Transverse colon (tissue), 4 donors: ENCODE data around the gene WDR5B. TPM values are rescaled to one million over a fixed set of nuclear protein-coding genes. Genes with fewer than 3 reads are reported as not detected.

Experiments used
- DNase-seq: peaks from one replicate; pipeline ENCODE4 v3.0.0-alpha.2; 2019
- H3K27ac ChIP-seq, 4 donors: fragments of 200-600 bp; sonication (generic); 2 replicates each; pipeline ENCODE4 v1.5.1; 2016 to 2018; ENCODE audit warnings: inconsistent platforms in 4 of 4
- H3K27me3 ChIP-seq: fragments of 200-600 bp; sonication (generic); 2 replicates; pipeline ENCODE4 v1.5.1; 2017; ENCODE audit warnings: inconsistent platforms
- H3K36me3 ChIP-seq, 4 donors: fragments of 200-600 bp; sonication (generic); 2 replicates each; pipeline ENCODE4 v1.5.1; 2017 to 2019; ENCODE audit warnings: inconsistent platforms in 4 of 4
- H3K4me1 ChIP-seq, 4 donors: fragments of 200-600 bp; sonication (generic); 2 replicates each; pipeline ENCODE4 v1.5.1; 2017 to 2020; ENCODE audit warnings: inconsistent platforms in 4 of 4
- H3K4me3 ChIP-seq, 4 donors: fragments of 200-600 bp; sonication (generic); 1 replicate in 1 of 4; 2 replicates in 3 of 4; pipeline versions ENCODE4 v1.5.1 to v1.6.1; 2017 to 2019; ENCODE audit warnings: inconsistent platforms in 4 of 4
- H3K9me3 ChIP-seq, 2 donors: fragments of 200-600 bp; sonication (generic); 2 replicates each; pipeline ENCODE4 v1.5.1; 2017 to 2019; ENCODE audit warnings: inconsistent platforms in 2 of 2
- CTCF ChIP-seq, 5 experiments: fragments of 200-600 bp in 3 of 5; fragments of 450-650 bp in 2 of 5; sonication (generic) in 3 of 5; IDR thresholded peaks; 1 replicate in 2 of 5; 2 replicates in 3 of 5; pipeline ENCODE4 v1.5.1; 2016 to 2017; ENCODE audit warnings: antibody characterized with exemption in 5 of 5, inconsistent platforms in 3 of 5, mild to moderate bottlenecking in 2 of 5, moderate library complexity in 1 of 5
- EP300 ChIP-seq: sonication (generic); formaldehyde crosslinking; IDR thresholded peaks from one replicate; pipeline ENCODE4 v1.6.1; 2017; ENCODE audit warnings: antibody characterized with exemption, low read depth
- POLR2A ChIP-seq: fragments of 450-650 bp; IDR thresholded peaks from one replicate; pipeline ENCODE4 v1.6.1; 2016; ENCODE audit warnings: antibody characterized with exemption, mild to moderate bottlenecking, moderate library complexity
- POLR2AphosphoS5 ChIP-seq, 3 donors: sonication (generic); formaldehyde crosslinking; IDR thresholded peaks; one replicate each; pipeline ENCODE4 v1.6.1; 2016; ENCODE audit warnings: antibody characterized with exemption in 3 of 3
- WGBS, 2 donors: methylation state at CpG; one replicate each; pipeline ENCODE4 v1.1.5; 2018; ENCODE audit warnings: low coverage in 1 of 2; 5-methylcytosine and 5-hydroxymethylcytosine counted together
- in situ Hi-C, 4 donors: fragments of 200-750 bp; cut with MboI; loops; one replicate each; pipeline versions ENCODE4 v1.15.0 to v1.15.1; 2017; ENCODE audit warnings: low sequenced_read_pairs in 3 of 4, low pct_ligation_motif_present in 1 of 4, low pct_unique_long_range_greater_than_20kb in 1 of 4
- intact Hi-C: fragments of 100-400 bp; cut with DNase I; formaldehyde crosslinking; loops from one replicate; pipeline ENCODE4 v1.15.1; 2023; ENCODE audit warnings: low total_unique reads
- total RNA-seq, 4 donors: library from RNA; depleted of rRNA; stranded (reverse); fragments of >200 nt; gene quantifications; one replicate each; pipeline ENCODE4 v1.1.0, GENCODE V29; 2016

WDR5B gene
- total RNA-seq, 4 donors from 2014 or later: 2.2 to 2.6 (median 2.5) TPM; not detected in 1

GRCh38 chr3:122398920-122399319, 16.9 kb downstream of the WDR5B start:
- Histone ChIP-seq H3K27ac (no peak overlapping the region), H3K27me3 (no peaks in the 10 kb centered on the region), H3K4me1 (no peaks in the 10 kb centered on the region), H3K9me3 (no peaks in the 10 kb centered on the region), H3K36me3 (peaks cover 0 to 21% (median 10%) of the 10 kb centered on the region in 4 donors), H3K4me3 (no peak overlapping the region)
- intact Hi-C loops: no loop called here
- in situ Hi-C loops: loop anchor here in 2 of 4 donors (10.0 to 25.0 kb wide), 2 partner anchors 276 to 288 kb away; partner anchors contain the start of gene PARP14 (in 1 of the 2)
- TF ChIP-seq POLR2AphosphoS5 (IDR thresholded peaks at IDR 0.05) (no peak), POLR2A (no peak), CTCF (IDR thresholded peaks at IDR 0.05) (no peak), EP300 (no peak)
- 100% methylated on average over 2 of the region's 2 CpGs for WGBS, 2 donors
- no peak for DNase-seq

- DNase-seq: no peak
- peaks cover 0 to 7% (median 3%) of the 10 kb centered on the region in 4 donors for H3K36me3 ChIP-seq
- intact Hi-C loops (no loop called here), in situ Hi-C loops (loop anchor here in 2 of 4 donors (10.0 to 25.0 kb wide), 2 partner anchors 278 to 290 kb away; partner anchors contain the start of gene PARP14 (in 1 of the 2))
- 93 to 94% methylated on average over 1 of the region's 1 CpG for WGBS, 2 donors
- H3K4me3 ChIP-seq: no peak overlapping the region
- no peak for TF ChIP-seq POLR2AphosphoS5 (IDR thresholded peaks at IDR 0.05)
- peaks cover 4 to 12% (median 8%) of the 10 kb centered on the region in 4 donors for H3K4me1 ChIP-seq
- no peak overlapping the region for H3K27ac ChIP-seq
- no peaks in the 10 kb centered on the region for H3K9me3 ChIP-seq
- no peaks in the 10 kb centered on the region for H3K27me3 ChIP-seq
Measured at GRCh38 chr3:122397201-122397600, 18.7 kb downstream of the WDR5B start.

- in situ Hi-C loops (loop anchor here in 2 of 4 donors (10.0 to 25.0 kb wide), 2 partner anchors 278 to 291 kb away; partner anchors contain the start of gene PARP14 (in 1 of the 2)), intact Hi-C loops (no loop called here)
- no peak overlapping the region for H3K27ac ChIP-seq
- TF ChIP-seq POLR2A (no peak), EP300 (no peak), CTCF (IDR thresholded peaks at IDR 0.05) (no peak), POLR2AphosphoS5 (IDR thresholded peaks at IDR 0.05) (no peak)
- H3K4me3 ChIP-seq: no peak overlapping the region
- no peaks in the 10 kb centered on the region for H3K9me3 ChIP-seq
- no peaks in the 10 kb centered on the region for H3K27me3 ChIP-seq
- no peak for DNase-seq
- peaks cover 0 to 7% (median under 1%) of the 10 kb centered on the region in 4 donors for H3K36me3 ChIP-seq
- H3K4me1 ChIP-seq: peaks cover 4 to 13% (median 8%) of the 10 kb centered on the region in 4 donors
Measured at GRCh38 chr3:122396511-122396910, 19.4 kb downstream of the WDR5B start.

GRCh38 chr3:122395582-122395981, 20.3 kb downstream of the WDR5B start:
- peaks cover 4 to 15% (median 10%) of the 10 kb centered on the region in 4 donors for H3K4me1 ChIP-seq
- in situ Hi-C loops: loop anchor here in 2 of 4 donors (10.0 to 25.0 kb wide), 2 partner anchors 279 to 292 kb away; partner anchors contain the start of gene PARP14 (in 1 of the 2)
- 59 to 64% methylated on average over 3 of the region's 3 CpGs for WGBS, 2 donors
- TF ChIP-seq CTCF (IDR thresholded peaks at IDR 0.05): no peak
- no peak for TF ChIP-seq EP300
- TF ChIP-seq POLR2AphosphoS5 (IDR thresholded peaks at IDR 0.05): no peak
- TF ChIP-seq POLR2A: no peak
- DNase-seq: no peak
- no peak overlapping the region for H3K27ac ChIP-seq
- no peaks in the 10 kb centered on the region for H3K27me3 ChIP-seq
- H3K9me3 ChIP-seq: no peaks in the 10 kb centered on the region
- intact Hi-C loops: no loop called here
- H3K36me3 ChIP-seq: peaks cover 0 to 7% (median 0%) of the 10 kb centered on the region in 4 donors
- H3K4me3 ChIP-seq: no peak overlapping the region
